WTC11 (cell line): ENCODE results near the gene IPCEF1. TPM values are rescaled to one million over a fixed set of nuclear protein-coding genes. Genes with fewer than 3 reads are reported as not detected.
"Not testable (repeated sequence)": the region's sequence is repeated elsewhere in the genome, so short reads cannot be mapped to it uniquely, and the experiment has no call there.

Experiments
- ATAC-seq: fragments of 200-7000 bp; cut with Tn5 transposase; 2 replicates; pipeline ENCODE4 v1.10.0; 2021; ENCODE audit warnings: mild to moderate bottlenecking, moderate library complexity
- CTCF ChIA-PET: fragments of 300-600 bp; sonication (Branson Sonifier 250); formaldehyde crosslinking; loops from one replicate; lab custom pipeline; 2021; ENCODE audit warnings: antibody characterized with exemption; lab: Charles Lee
- POLR2A ChIA-PET: fragments of 350-600 bp; sonication (Branson Sonifier 250); formaldehyde crosslinking; loops from one replicate; lab custom pipeline; 2021; ENCODE audit warnings: antibody characterized with exemption; lab: Charles Lee
- DNase-seq: peaks from one replicate; pipeline ENCODE4 v3.0.0; 2021; ENCODE audit warnings: low spot score
- H3K27ac Mint-ChIP-seq: 2 replicates; pipeline ENCODE4 v1.8.0; 2021; ENCODE audit warnings: mixed read lengths
- H3K27me3 Mint-ChIP-seq: 2 replicates; pipeline ENCODE4 v1.8.0; 2021; ENCODE audit warnings: low read depth, mild to moderate bottlenecking, moderate library complexity, mixed read lengths
- H3K36me3 Mint-ChIP-seq: 2 replicates; pipeline ENCODE4 v1.8.0; 2021; ENCODE audit warnings: mixed read lengths
- H3K4me1 Mint-ChIP-seq: 2 replicates; pipeline ENCODE4 v1.8.0; 2022; ENCODE audit warnings: mixed read lengths
- H3K4me3 Mint-ChIP-seq: 2 replicates; pipeline ENCODE4 v1.8.0; 2021; ENCODE audit warnings: mild to moderate bottlenecking, moderate library complexity, mixed read lengths
- H3K9me3 Mint-ChIP-seq: 2 replicates; pipeline ENCODE4 v1.8.0; 2021; ENCODE audit warnings: mixed read lengths
- EMX1 ChIP-seq: fragments of 250-450 bp; sonication (Bioruptor Pico); IDR thresholded peaks from 2 replicates; pipeline ENCODE4 v1.8.0; 2021; ENCODE audit warnings: mild to moderate bottlenecking
- FOXP1 ChIP-seq: sonication (generic); formaldehyde crosslinking; IDR thresholded peaks from 2 replicates; pipeline ENCODE4 v1.8.0; 2022; ENCODE audit warnings: missing genetic modification reagents, mild to moderate bottlenecking, moderate library complexity, borderline replicate concordance
- GTF2I ChIP-seq: fragments of 250-450 bp; sonication (Bioruptor Pico); conservative IDR thresholded peaks from 2 replicates; pipeline ENCODE4 v1.4.0; 2021; ENCODE audit warnings: mild to moderate bottlenecking
- KAT7 ChIP-seq: sonication (generic); formaldehyde crosslinking; IDR thresholded peaks from 2 replicates; pipeline ENCODE4 v1.8.1; 2023; ENCODE audit warnings: missing genetic modification reagents, mild to moderate bottlenecking, borderline replicate concordance
- MYBL2 ChIP-seq: sonication (generic); formaldehyde crosslinking; IDR thresholded peaks from 2 replicates; pipeline ENCODE4 v1.8.1; 2023; ENCODE audit warnings: mild to moderate bottlenecking, moderate library complexity, missing genetic modification reagents
- NFYB ChIP-seq: sonication (generic); formaldehyde crosslinking; conservative IDR thresholded peaks from 2 replicates; pipeline ENCODE4 v1.8.0; 2022; ENCODE audit warnings: low read depth, missing genetic modification reagents
- NR2C2 ChIP-seq: sonication (generic); formaldehyde crosslinking; IDR thresholded peaks from 2 replicates; pipeline ENCODE4 v1.8.0; 2022; ENCODE audit warnings: mild to moderate bottlenecking, missing genetic modification reagents
- PRRX2 ChIP-seq: fragments of 250-450 bp; sonication (Bioruptor Pico); IDR thresholded peaks from 2 replicates; pipeline ENCODE4 v1.8.0; 2021; ENCODE audit warnings: mild to moderate bottlenecking
- RELA ChIP-seq: sonication (generic); formaldehyde crosslinking; IDR thresholded peaks from 2 replicates; pipeline ENCODE4 v1.8.1; 2022; ENCODE audit warnings: missing genetic modification reagents, mild to moderate bottlenecking, borderline replicate concordance
- SMAD4 ChIP-seq: sonication (generic); formaldehyde crosslinking; IDR thresholded peaks from 2 replicates; pipeline ENCODE4 v1.8.0; 2022; ENCODE audit warnings: mild to moderate bottlenecking, missing genetic modification reagents
- ZNF121 ChIP-seq: sonication (generic); formaldehyde crosslinking; IDR thresholded peaks from 2 replicates; pipeline ENCODE4 v1.8.0; 2023; ENCODE audit warnings: missing genetic modification reagents
- ZNF232 ChIP-seq: sonication (generic); formaldehyde crosslinking; IDR thresholded peaks from 2 replicates; pipeline ENCODE4 v1.8.0; 2022; ENCODE audit warnings: mild to moderate bottlenecking, missing genetic modification reagents
- ZNF396 ChIP-seq: fragments of 250-450 bp; sonication (Bioruptor Pico); IDR thresholded peaks from 2 replicates; pipeline ENCODE4 v1.8.0; 2021; ENCODE audit warnings: mild to moderate bottlenecking, moderate library complexity, borderline replicate concordance
- ZNF416 ChIP-seq: fragments of 250-450 bp; sonication (Bioruptor Pico); IDR thresholded peaks from 2 replicates; pipeline ENCODE4 v1.9.0; 2021; ENCODE audit warnings: mild to moderate bottlenecking, inconsistent platforms
- ZNF671 ChIP-seq: fragments of 250-450 bp; sonication (Bioruptor Pico); IDR thresholded peaks from 2 replicates; pipeline ENCODE4 v1.8.0; 2021; ENCODE audit warnings: mild to moderate bottlenecking
- total RNA-seq: library from RNA; stranded (reverse); gene quantifications from 3 replicates; pipeline ENCODE4 v1.2.3, GENCODE V29; 2021
- TF ChIP-seq, protein P1 (sequence below): sonication (generic); formaldehyde crosslinking; IDR thresholded peaks from 2 replicates; pipeline ENCODE4 v1.8.1; 2023; ENCODE audit warnings: mild to moderate bottlenecking, missing genetic modification reagents
- TF ChIP-seq, protein P2 (sequence below): sonication (generic); formaldehyde crosslinking; IDR thresholded peaks from 2 replicates; pipeline ENCODE4 v1.8.1; 2023; ENCODE audit warnings: mild to moderate bottlenecking, missing genetic modification reagents, moderate library complexity
- TF ChIP-seq, protein P3 (sequence below): sonication (generic); formaldehyde crosslinking; IDR thresholded peaks from 2 replicates; pipeline ENCODE4 v1.8.1; 2022; ENCODE audit warnings: low read depth, missing genetic modification reagents, borderline replicate concordance
- TF ChIP-seq, protein P4 (sequence below): fragments of 250-450 bp; sonication (Bioruptor Pico); conservative IDR thresholded peaks from 2 replicates; pipeline ENCODE4 v1.9.0; 2021; ENCODE audit warnings: mild to moderate bottlenecking
- TF ChIP-seq, protein P5 (sequence below): sonication (generic); formaldehyde crosslinking; IDR thresholded peaks from 2 replicates; pipeline ENCODE4 v1.8.0; 2022; ENCODE audit warnings: mild to moderate bottlenecking, missing genetic modification reagents

Gene IPCEF1
- total RNA-seq, 1 experiment from 2014 or later: 1.3 TPM

DNA sequence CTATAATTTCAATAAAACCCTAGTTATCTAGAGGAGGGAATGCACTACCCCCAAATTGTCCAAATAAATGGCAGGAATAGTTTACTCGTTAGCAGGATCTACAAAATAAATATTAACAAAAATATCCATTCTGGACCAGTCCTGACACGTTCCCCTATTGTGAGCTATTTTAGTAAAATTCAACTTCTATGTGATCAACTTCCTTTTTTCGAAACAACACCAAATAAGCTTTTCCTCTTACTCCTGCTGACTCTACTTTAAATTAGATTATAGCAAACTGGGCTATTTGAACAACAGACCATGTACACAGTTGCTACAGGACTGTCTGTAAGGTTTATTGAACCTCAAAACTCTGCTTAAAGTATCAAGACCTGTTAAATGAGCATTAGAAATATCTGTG is 154.3 kb downstream of the IPCEF1 start (continued):
- TF ChIP-seq, protein P1, sequence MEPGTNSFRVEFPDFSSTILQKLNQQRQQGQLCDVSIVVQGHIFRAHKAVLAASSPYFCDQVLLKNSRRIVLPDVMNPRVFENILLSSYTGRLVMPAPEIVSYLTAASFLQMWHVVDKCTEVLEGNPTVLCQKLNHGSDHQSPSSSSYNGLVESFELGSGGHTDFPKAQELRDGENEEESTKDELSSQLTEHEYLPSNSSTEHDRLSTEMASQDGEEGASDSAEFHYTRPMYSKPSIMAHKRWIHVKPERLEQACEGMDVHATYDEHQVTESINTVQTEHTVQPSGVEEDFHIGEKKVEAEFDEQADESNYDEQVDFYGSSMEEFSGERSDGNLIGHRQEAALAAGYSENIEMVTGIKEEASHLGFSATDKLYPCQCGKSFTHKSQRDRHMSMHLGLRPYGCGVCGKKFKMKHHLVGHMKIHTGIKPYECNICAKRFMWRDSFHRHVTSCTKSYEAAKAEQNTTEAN (CRISPR knock-in tag): no peak
- no peak for TF ChIP-seq ZNF396 (CRISPR knock-in tag)

DNA sequence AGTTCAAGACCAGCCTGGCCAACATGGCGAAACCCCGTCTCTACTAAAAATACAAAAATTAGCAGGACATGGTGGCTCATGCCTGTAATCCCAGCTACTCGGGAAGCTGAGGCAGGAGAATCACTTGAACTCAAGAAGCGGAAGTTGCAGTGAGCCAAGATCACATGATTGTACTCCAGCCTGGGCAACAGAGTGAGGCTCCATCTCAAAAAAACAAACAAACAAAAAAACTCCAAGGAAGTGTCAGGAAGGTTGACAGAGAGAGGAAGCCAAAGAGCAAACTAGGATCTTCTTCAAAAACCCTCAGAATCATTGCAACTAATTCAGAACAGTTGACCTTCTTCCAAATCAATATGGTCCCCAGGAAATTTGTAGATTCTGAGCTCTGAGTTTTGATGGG is 154.9 kb downstream of the IPCEF1 start:
- CTCF ChIA-PET: not testable (repeated sequence)

DNA sequence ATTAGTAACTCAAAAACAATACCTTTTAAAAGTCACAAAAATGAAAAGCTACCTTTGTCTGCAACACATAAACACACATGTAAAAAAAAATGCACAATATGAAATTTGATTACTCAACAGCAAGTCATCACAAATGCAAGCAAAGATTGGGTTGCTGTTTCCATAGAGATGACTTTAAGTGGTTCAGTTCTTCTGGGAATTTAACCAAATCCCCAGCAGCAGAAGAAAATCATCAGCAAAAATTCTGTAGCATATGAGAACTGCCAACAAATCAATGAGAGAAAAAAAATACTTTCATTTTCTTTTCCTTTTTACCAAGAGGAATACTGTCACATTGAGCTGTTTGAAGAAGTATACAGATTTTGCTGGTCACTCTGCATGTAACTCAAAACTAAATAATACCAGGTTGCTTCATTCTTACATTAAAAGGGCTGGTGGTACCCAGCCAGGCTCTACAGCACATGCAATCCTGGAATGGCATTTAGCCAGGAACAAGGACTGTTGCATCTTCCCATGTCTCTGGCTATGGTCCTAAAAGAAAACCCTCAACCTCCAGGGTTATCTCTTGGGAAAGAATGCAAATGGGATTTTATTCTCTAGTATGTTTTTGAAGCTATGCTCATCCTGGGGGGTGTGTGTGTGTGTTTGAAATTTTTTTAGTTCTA is 159.3 kb downstream of the IPCEF1 start:
- Mint-ChIP-seq H3K9me3 (peaks cover 11% of the 10 kb centered on the region; the same call in 1 of the 2 replicates), H3K27ac (no peak overlapping the region), H3K27me3 (no peaks in the 10 kb centered on the region), H3K36me3 (no peaks in the 10 kb centered on the region), H3K4me1 (no peaks in the 10 kb centered on the region), H3K4me3 (no peak overlapping the region)
- ChIA-PET CTCF (no interaction called here), POLR2A (no interaction called here)
- TF ChIP-seq, protein P2, sequence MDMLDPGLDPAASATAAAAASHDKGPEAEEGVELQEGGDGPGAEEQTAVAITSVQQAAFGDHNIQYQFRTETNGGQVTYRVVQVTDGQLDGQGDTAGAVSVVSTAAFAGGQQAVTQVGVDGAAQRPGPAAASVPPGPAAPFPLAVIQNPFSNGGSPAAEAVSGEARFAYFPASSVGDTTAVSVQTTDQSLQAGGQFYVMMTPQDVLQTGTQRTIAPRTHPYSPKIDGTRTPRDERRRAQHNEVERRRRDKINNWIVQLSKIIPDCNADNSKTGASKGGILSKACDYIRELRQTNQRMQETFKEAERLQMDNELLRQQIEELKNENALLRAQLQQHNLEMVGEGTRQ (CRISPR knock-in tag): no peak
- no peak for TF ChIP-seq EMX1 (CRISPR knock-in tag)
- TF ChIP-seq, protein P3, sequence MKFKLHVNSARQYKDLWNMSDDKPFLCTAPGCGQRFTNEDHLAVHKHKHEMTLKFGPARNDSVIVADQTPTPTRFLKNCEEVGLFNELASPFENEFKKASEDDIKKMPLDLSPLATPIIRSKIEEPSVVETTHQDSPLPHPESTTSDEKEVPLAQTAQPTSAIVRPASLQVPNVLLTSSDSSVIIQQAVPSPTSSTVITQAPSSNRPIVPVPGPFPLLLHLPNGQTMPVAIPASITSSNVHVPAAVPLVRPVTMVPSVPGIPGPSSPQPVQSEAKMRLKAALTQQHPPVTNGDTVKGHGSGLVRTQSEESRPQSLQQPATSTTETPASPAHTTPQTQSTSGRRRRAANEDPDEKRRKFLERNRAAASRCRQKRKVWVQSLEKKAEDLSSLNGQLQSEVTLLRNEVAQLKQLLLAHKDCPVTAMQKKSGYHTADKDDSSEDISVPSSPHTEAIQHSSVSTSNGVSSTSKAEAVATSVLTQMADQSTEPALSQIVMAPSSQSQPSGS (CRISPR knock-in tag): no peak
- TF ChIP-seq RELA (CRISPR knock-in tag): no peak
- no peak for TF ChIP-seq SMAD4 (CRISPR knock-in tag)
- TF ChIP-seq ZNF232: no peak
- DNase-seq (no peak), ATAC-seq (no peak)

More for the DNA sequence above, 154.9 kb downstream of the IPCEF1 start:
- H3K36me3 Mint-ChIP-seq, DNase-seq, H3K27ac Mint-ChIP-seq, ATAC-seq, H3K4me3 Mint-ChIP-seq, H3K4me1 Mint-ChIP-seq, H3K9me3 Mint-ChIP-seq, H3K27me3 Mint-ChIP-seq, POLR2A ChIA-PET: not testable (repeated sequence)

DNA sequence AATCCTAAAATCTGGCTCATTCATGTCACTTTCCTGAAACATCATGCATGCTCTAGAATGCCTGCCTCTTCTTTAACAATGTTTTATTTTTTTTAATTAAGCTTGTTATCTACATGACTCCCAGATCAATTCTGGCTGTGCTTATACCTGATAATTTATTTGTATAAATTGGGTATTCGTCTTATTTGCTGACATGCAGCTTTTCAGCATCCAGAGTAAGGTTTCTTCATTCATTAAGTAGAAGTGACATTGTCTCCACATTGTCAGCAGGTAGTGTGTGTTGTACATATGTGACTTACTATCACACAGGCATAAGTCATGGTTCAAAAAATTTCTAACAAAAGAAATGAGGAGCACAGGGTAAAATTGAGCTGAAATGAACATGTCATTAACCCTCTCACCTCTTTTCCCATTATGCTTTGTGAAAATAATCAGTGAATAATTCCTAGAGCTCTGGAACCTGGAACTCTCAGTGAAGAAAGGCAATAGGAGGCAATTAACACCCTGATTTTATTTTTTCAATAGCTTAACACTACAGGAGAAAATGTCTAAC is 160.2 kb downstream of the IPCEF1 start:
- no peaks in the 10 kb centered on the region for H3K36me3 Mint-ChIP-seq
- no peak for ATAC-seq
- no peaks in the 10 kb centered on the region for H3K4me1 Mint-ChIP-seq
- H3K4me3 Mint-ChIP-seq: no peak overlapping the region
- no peak overlapping the region for H3K27ac Mint-ChIP-seq
- TF ChIP-seq GTF2I (CRISPR knock-in tag) (no peak), KAT7 (CRISPR knock-in tag) (no peak), ZNF671 (no peak), NR2C2 (no peak), FOXP1 (CRISPR knock-in tag) (no peak), PRRX2 (CRISPR knock-in tag) (no peak), NFYB (CRISPR knock-in tag) (no peak), ZNF121 (CRISPR knock-in tag) (no peak), MYBL2 (CRISPR knock-in tag) (no peak), ZNF416 (CRISPR knock-in tag) (no peak)
- TF ChIP-seq, protein P4, sequence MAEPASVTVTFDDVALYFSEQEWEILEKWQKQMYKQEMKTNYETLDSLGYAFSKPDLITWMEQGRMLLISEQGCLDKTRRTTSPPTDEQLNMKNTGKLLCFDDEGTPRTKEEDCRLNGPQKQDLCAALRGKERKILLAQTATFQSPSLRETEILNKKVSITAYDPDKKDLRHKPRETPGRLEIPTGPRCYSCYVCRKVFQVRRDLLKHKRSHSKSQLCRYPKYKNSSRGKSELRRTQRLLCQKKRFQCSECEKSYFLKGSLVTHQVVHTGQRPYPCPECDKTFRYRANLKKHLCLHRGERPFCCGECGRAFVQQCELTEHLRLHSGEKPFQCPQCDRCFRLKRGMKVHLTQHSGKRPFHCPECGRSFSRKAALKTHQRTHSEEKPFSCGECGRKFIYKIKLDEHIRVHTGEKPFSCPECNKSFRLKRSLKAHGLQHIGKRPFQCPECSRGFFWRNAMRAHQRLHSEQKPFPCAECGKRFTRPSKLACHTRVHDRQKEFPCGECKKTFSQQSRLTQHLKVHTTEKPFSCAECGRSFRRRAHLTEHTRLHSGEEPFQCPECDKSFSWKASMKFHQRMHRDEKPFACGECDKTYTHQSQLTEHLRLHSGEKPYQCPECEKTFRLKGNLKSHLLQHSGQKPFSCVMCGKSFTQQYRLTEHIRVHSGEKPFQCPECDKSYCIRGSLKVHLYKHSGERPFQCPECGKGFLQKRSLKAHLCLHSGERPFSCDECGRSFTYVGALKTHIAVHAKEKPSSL: no peak
- TF ChIP-seq, protein P5, sequence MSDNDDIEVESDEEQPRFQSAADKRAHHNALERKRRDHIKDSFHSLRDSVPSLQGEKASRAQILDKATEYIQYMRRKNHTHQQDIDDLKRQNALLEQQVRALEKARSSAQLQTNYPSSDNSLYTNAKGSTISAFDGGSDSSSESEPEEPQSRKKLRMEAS (CRISPR knock-in tag): no peak
- TF ChIP-seq, all 79 proteins: peak for 0
- CTCF ChIA-PET: no interaction called here
- no peaks in the 10 kb centered on the region for H3K27me3 Mint-ChIP-seq
- DNase-seq: no peak
- POLR2A ChIA-PET: no interaction called here
- peaks cover 12% of the 10 kb centered on the region; the same call in 1 of the 2 replicates for H3K9me3 Mint-ChIP-seq
